Right cardiac atrium (tissue), 5 donors: ENCODE results near the gene RIPOR1. TPM values are rescaled to one million over a fixed set of nuclear protein-coding genes. Genes with fewer than 3 reads are reported as not detected.
A peak's percentile ranks its signal among the peaks of the same experiment; 100 is the strongest.

Experiments
- ATAC-seq, 2 donors: fragments of 200-7000 bp; cut with Tn5 transposase; one replicate each; pipeline versions ENCODE4 v1.8.0 to v1.9.1; 2020; ENCODE audit warnings: moderate library complexity in 2 of 2, mild to moderate bottlenecking in 1 of 2
- DNase-seq, 3 donors: peaks; one replicate each; pipeline ENCODE4 v3.0.0-alpha.2; 2020
- H3K27ac ChIP-seq: one replicate; pipeline ENCODE4 v1.5.1; 2013; ENCODE audit warnings: mild to moderate bottlenecking, low read length, control low read depth, moderate library complexity
- H3K27me3 ChIP-seq: one replicate; pipeline ENCODE4 v1.6.1; 2013; ENCODE audit not compliant: control insufficient read depth, insufficient read depth
- H3K4me1 ChIP-seq: one replicate; pipeline ENCODE4 v1.6.1; 2013; ENCODE audit warnings: low read length; ENCODE audit not compliant: control insufficient read depth, insufficient read depth
- H3K4me3 ChIP-seq: one replicate; pipeline ENCODE4 v1.5.1; 2013; ENCODE audit warnings: low read length, control low read depth
- H3K9me3 ChIP-seq: one replicate; pipeline ENCODE4 v1.6.1; 2013; ENCODE audit warnings: low read length; ENCODE audit not compliant: control insufficient read depth
- WGBS: extraction: QIAGEN DNeasy Blood & Tissue Kit; methylation state at CpG from one replicate; pipeline ENCODE4 v1.1.7; 2013; 5-methylcytosine and 5-hydroxymethylcytosine counted together
- intact Hi-C, 4 donors: fragments of 100-400 bp; cut with DNase I; formaldehyde crosslinking; loops; one replicate each; pipeline versions ENCODE4 v1.11.0 to v1.14.0; 2022 to 2023
- polyA plus RNA-seq: library from polyadenylated mRNA; stranded (reverse); fragments of 200-250 nt; gene quantifications from one replicate; pipeline ENCODE4 v1.2.3, GENCODE V29; 2013
- total RNA-seq, 4 donors: library from RNA; stranded (reverse); fragmentation: NEBNext Ultra II Directional; extraction: Animal tissue kit (Norgen Biotek cat#: 25700); gene quantifications; one replicate each; pipeline ENCODE4 v1.2.1, GENCODE V29; 2021
- donor health status: healthy with polysubstance abuse.
- donor health status: DM: no; HTN: yes; CAD: no.
- donor health status: DM: no; HTN: no; CAD: no.
- donor health status: DM: no; HTN: yes; CAD: no; lungs with severe emphysema.
- donor health status: DM: yes; HTN: yes; CAD: no.

Gene RIPOR1
- total and polyA plus RNA-seq, 5 donors = 43.8 to 86.6 (median 80.9) TPM

DNA sequence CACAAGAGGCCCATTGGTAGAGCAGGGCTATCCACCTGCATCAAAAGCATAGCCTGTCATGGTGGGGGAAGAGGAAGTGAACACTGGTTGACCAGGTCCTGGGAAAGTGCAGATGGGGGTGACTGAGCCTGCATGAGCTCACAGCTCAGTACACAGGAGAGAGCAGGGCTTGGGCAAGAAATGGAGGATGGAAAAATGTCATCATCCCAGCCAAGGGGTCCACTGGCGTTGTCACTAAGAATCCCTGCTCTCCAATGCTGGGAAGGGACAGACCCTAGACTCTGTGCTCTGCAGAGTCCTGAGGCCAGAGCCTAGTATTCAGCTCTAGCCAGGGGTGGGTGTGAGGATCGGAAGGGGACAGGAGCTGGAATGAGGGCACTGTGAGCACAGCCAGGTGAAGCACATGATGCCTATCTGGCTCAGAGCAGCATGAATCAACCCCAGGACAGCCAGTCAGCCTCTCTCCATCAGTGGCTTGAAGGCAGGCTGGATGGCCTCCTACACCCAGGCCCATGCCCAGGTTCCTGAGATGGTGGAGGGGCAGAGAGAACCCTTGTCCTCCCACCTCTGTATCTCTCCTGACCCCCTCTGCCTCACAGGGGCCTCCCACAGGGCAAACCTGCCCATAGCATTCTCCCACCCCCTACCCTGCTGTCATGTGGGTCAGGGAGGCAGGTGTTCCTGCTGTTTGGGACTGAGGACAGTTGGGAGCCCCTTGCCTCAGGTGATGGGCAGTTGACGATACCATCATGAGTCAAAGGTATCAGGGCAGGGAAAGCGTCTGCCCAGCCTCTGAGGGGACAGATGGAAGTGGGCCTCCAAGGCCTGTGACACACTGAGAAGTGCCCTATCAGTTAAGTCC is 19.9 kb downstream of the RIPOR1 start:
- Histone ChIP-seq H3K27me3 (no peaks in the 10 kb centered on the region), H3K27ac (no peak overlapping the region), H3K4me1 (peaks cover 3% of the 10 kb centered on the region), H3K9me3 (no peaks in the 10 kb centered on the region), H3K4me3 (no peak overlapping the region)
- ATAC-seq = no peak
- WGBS = 81% methylated on average over 4 of the region's 4 CpGs
- DNase-seq = peak in 2 of 3 donors; percentile 16 to 53
- intact Hi-C loops = no loop called here

DNA sequence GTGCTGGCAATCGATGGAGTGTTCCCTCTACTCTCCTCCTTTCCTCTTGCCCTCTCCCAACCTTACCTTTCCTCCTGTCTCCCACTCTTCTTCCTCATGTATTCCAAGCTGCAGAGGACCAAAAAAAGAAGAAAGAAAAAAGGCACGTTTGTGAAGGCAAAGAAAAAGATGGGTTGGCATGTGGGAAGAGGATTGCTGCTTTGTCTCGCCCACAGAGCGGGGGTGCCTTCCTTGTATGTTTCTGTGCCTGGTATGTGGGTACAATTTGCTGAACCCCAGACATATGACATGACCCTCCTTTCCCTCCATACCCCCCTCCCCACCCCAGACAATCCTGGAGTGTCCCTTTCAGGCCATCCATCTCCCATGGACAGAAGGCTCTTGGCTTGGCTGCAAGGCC is 20.6 kb downstream of the RIPOR1 start:
- H3K4me1 ChIP-seq = peaks cover 3% of the 10 kb centered on the region

DNA sequence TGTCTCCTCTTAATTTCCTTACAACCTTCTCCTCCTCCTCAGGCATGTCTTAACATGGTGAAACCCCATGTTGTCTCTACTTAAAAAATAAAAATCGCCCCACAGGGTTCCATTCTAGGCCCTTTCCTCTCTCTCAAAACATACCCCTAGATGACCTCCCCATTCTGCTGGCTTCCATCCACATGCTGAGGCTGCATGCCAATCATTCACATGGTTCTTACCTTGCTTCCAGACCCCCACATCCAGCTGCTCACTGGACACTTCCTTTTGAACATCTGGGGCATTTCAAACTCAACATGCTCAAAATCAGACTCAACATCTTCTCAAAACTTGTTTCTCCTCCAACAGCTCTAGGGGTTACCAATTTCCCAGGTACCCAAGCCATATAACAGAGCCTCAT is 21.3 kb downstream of the RIPOR1 start:
- intact Hi-C loops = no loop called here

More for the DNA sequence above, 20.6 kb downstream of the RIPOR1 start:
- DNase-seq (peak in 1 of 3 donors; percentile 21), ATAC-seq (no peak)
- intact Hi-C loops = no loop called here
- Histone ChIP-seq H3K4me3 (no peak overlapping the region), H3K9me3 (no peaks in the 10 kb centered on the region), H3K27me3 (no peaks in the 10 kb centered on the region), H3K27ac (no peak overlapping the region)
- 68% methylated on average over 4 of the region's 4 CpGs for WGBS

DNA sequence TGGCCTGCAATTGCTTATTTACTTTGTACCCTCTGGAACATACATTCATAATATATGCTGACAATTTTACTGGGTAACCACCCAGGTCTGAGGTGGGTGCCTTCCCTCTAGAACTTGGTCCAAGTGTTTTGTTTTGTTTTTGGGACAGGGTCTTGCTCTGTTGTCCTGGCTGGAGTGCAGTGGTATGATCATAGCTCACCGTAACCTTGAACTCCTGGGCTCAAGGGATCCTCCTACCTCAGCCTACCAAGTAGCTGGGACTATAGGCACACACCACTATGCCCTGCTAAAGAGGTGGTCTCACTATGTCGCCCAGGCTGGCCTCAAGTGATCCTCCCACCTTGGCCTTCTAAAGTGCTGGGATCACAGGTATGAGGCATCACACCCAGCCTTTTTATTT is 22.5 kb downstream of the RIPOR1 start:
- no peak overlapping the region for H3K4me3 ChIP-seq
- intact Hi-C loops = no loop called here
- no peak for ATAC-seq
- no peaks in the 10 kb centered on the region for H3K27me3 ChIP-seq
- H3K4me1 ChIP-seq = peaks cover 3% of the 10 kb centered on the region
- no peak overlapping the region for H3K27ac ChIP-seq
- no peak for DNase-seq
- no peaks in the 10 kb centered on the region for H3K9me3 ChIP-seq
- WGBS = 99% methylated on average over 2 of the region's 2 CpGs

More for the DNA sequence above, 21.3 kb downstream of the RIPOR1 start:
- Histone ChIP-seq H3K4me1 (peaks cover 3% of the 10 kb centered on the region), H3K27ac (no peak overlapping the region), H3K9me3 (no peaks in the 10 kb centered on the region), H3K27me3 (no peaks in the 10 kb centered on the region), H3K4me3 (no peak overlapping the region)
- ATAC-seq (no peak), DNase-seq (peak in 1 of 3 donors; percentile 22)
- WGBS = 56% methylated on average over 1 of the region's 1 CpG

DNA sequence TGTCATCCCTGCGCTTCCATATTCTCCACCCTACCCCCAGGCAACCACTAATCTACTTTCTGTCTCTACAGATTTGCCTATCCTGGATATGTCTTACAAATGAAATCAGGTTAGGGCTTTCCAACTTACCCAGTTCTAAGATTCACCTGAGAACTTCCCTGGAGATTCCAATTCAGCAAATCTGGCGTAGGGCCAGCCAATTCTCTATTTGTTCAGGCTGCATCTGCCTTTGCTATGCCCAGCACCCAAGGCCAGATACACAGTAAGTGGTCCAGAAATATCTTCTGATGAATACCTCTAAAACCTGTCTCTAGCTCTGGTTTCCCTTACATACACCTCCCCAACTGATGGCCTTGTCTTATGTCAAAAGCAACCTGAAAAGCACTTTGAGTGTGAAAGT is 23.3 kb downstream of the RIPOR1 start:
- ATAC-seq (no peak), DNase-seq (peak in 1 of 3 donors; percentile 56)
- H3K27me3 ChIP-seq = no peaks in the 10 kb centered on the region
- WGBS = 94% methylated on average over 2 of the region's 2 CpGs
- intact Hi-C loops = no loop called here
- H3K4me3 ChIP-seq = no peak overlapping the region
- H3K4me1 ChIP-seq = peaks cover 3% of the 10 kb centered on the region
- no peaks in the 10 kb centered on the region for H3K9me3 ChIP-seq
- H3K27ac ChIP-seq = peak overlapping the region; percentile 69

DNA sequence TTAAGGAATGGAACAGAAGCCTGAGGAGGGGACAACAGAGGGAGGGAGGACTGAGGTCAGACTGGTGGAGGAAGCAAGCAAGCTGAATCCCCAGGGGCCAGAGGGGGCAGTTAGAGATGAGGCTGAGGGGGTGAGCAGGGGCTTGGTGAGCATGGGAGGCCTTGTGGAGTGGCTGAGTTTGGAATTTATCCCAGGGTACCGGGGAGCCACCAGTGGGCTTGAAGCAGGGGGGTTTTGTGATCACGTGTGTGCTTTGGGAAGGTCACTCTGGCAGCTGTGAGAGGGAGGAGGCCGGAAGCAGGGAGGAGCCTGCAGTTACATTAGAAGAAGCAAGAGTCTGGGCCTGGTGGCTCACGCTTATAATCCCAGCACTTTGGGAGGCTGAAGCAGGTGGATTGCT is 23.8 kb downstream of the RIPOR1 start:
- 23% methylated on average over 4 of the region's 4 CpGs for WGBS
- intact Hi-C loops = no loop called here
- Histone ChIP-seq H3K27me3 (no peaks in the 10 kb centered on the region), H3K4me3 (no peak overlapping the region), H3K9me3 (no peaks in the 10 kb centered on the region), H3K27ac (peak overlapping the region; percentile 69), H3K4me1 (peaks cover 3% of the 10 kb centered on the region)
- DNase-seq (peak in 2 of 3 donors; percentile 72 to 73), ATAC-seq (peak in 1 of 2 donors; percentile 58)

DNA sequence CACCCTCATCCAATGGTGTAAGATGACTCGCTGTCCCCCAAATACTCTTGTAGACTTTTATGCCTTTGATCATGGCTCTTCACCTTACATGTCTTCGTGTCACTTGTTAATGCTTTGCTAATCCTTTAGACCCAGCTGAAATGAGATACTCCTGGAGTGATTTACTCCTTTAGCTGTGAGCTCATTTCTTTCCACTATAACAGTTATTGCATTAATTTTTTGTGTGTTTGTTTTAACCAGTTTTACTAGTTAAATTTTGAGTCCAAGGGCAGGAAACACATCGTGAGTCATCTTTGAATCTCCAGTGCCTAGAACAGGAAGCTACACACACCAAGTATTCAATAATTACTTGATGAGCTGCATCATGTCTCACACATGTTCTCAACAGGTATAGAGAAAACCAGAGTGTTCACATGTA is 27.2 kb downstream of the RIPOR1 start:
- H3K4me3 ChIP-seq = no peak overlapping the region
- no peaks in the 10 kb centered on the region for H3K9me3 ChIP-seq
- H3K4me1 ChIP-seq = peaks cover 3% of the 10 kb centered on the region
- no peak for DNase-seq
- no peak overlapping the region for H3K27ac ChIP-seq
- intact Hi-C loops = no loop called here
- no peaks in the 10 kb centered on the region for H3K27me3 ChIP-seq
- 73% methylated on average over 3 of the region's 3 CpGs for whole genome bisulfite sequencing
- ATAC-seq = no peak

DNA sequence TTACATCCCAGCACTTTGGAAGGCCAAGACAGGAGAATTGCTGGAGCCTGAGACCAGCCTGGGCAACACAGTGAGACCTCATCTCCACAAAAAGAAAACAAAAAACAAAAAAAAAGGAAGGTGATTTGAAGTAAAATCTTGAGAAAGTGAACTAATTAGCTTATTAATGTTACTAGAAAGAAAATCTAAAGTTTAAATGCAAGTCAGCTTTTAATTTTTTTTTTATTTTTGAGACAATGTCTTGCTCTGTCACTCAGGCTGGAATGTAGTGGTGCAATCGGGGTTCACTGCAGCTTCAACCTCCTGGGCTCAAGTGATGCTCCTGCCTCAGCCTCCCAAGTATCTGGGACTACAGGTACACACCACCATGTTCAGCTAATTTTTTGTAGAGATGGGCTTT is 30.2 kb downstream of the RIPOR1 start:
- WGBS = 83% methylated on average over 1 of the region's 1 CpG
- DNase-seq (no peak), ATAC-seq (no peak)
- Histone ChIP-seq H3K9me3 (no peaks in the 10 kb centered on the region), H3K4me1 (no peaks in the 10 kb centered on the region), H3K27ac (no peak overlapping the region), H3K27me3 (no peaks in the 10 kb centered on the region), H3K4me3 (no peak overlapping the region)
- intact Hi-C loops = no loop called here

DNA sequence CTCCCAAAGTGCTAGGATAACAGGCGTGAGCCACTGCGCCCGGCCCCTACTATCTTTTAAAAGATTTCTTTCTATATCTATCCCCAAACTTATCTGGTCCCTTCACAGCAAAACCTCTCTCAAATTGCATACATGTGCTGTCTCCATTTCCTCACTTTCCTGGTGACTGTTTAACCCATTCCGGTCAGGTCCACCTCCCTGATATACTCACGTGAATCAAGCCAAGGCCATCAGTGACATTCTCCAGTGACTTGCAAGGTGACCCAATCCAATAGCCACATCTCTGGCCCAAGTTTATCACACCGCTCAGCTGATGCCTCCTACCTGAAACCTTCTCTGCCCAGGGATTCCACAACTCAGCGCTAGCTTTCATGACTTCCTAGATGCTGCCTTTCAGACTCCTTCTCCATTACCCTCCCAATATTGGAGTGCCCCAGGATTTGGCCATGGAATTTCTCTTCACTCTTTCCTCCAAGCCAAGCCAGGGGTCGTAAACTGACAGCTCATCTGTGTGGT is 32.3 kb downstream of the RIPOR1 start:
- WGBS = 80% methylated on average over 8 of the region's 8 CpGs
- no peaks in the 10 kb centered on the region for H3K9me3 ChIP-seq
- H3K27ac ChIP-seq = no peak overlapping the region
- H3K4me3 ChIP-seq = no peak overlapping the region
- peak in 1 of 3 donors; percentile 13 for DNase-seq
- no peaks in the 10 kb centered on the region for H3K27me3 ChIP-seq
- ATAC-seq = no peak
- intact Hi-C loops = loop anchor here (10.0 kb wide), 2 partner anchors 84 to 104 kb away; partner anchors contain the start of genes ACD (in 3 of the 4), C16orf86 (in 3 of the 4), ENKD1 (in 3 of the 4) and PARD6A (in 3 of the 4)
- peaks cover 2% of the 10 kb centered on the region for H3K4me1 ChIP-seq

DNA sequence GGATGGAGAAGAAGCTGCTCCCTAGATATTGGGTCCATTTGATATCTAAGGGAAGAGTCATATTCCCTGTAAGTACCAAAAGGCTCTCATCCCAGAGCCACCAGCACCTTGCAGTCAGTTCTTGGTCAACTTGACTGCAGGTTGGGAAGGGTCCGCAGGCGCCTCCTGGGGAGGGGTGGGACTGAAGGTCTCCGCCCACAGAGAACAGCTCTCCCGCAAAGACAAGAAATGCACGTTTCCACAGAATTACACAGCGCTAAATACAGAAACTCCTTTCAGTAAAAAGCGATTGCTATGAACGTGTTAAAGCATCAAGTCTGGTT is 32.8 kb downstream of the RIPOR1 start:
- Histone ChIP-seq H3K4me3 (peak overlapping the region; percentile 46), H3K27me3 (no peaks in the 10 kb centered on the region), H3K4me1 (peaks cover 2% of the 10 kb centered on the region), H3K9me3 (no peaks in the 10 kb centered on the region), H3K27ac (peak overlapping the region; percentile 90)
- DNase-seq (no peak), ATAC-seq (peak in 1 of 2 donors; percentile 0)
- intact Hi-C loops = loop anchor here (10.0 kb wide), 2 partner anchors 83 to 103 kb away; partner anchors contain the start of genes ACD (in 3 of the 4), C16orf86 (in 3 of the 4), ENKD1 (in 3 of the 4) and PARD6A (in 3 of the 4)
- 6% methylated on average over 8 of the region's 8 CpGs for WGBS
